ENCODE measurements around the gene ZNF217. TPM values are rescaled to one million over a fixed set of nuclear protein-coding genes. Genes with fewer than 3 reads are reported as not detected.
"Not testable (repeated sequence)": the region's sequence is repeated elsewhere in the genome, so short reads cannot be mapped to it uniquely, and the experiment has no call there.

The ZNF217 gene
- polyA plus RNA-seq, 2 of the 4 experiments (the other 2 are of a cell fraction) = 22.2 to 30.5 TPM

DNA sequence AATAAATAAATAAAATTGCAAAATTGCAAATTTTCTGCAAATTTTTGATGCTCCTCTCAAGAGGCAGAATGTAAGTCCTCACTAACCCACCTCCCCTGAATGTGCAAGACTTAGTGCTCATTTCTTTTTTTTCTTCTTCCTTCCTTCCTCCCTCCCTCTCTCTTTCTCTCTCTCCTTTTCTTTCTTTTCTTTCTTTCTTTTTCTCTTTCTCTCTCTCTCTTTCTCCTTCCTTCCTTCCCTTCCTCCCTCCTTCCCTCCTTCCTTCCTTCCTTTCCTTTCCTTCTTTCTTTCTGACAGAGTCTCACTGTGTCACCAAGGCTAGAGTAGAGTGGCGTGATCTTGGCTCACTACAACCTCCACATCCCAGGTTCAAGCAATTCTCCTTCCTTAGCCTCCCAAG, 60.1 kb downstream of the ZNF217 start:
- Histone ChIP-seq H3K4me2 (no peak overlapping the region), H3K9me3 (no peaks in the 10 kb centered on the region), H3K4me1 (no peaks in the 10 kb centered on the region), H3K27ac (no peak overlapping the region), H3K4me3 (no peak overlapping the region)
- CTCF ChIA-PET = interaction anchor here (1.0 kb wide), 1 partner anchor 16 kb away, joined by 3 read pairs; no protein-coding TSS in a partner anchor
- FAIRE-seq = no peak
- TF ChIP-seq PHF8 (IDR thresholded peaks at IDR 0.05; ENCODE audit: borderline replicate concordance, low read depth) (no peak), BHLHE40 (IDR thresholded peaks at IDR 0.05; ENCODE audit: low read depth, low read length) (no peak), RFX5 (IDR thresholded peaks at IDR 0.05) (no peak), POLR2A (IDR thresholded peaks at IDR 0.05; ENCODE audit: low read length) (no peak), EHF (CRISPR knock-in tag; IDR thresholded peaks at IDR 0.05) (no peak), PBX3 (IDR thresholded peaks at IDR 0.05) (no peak), KDM5A (IDR thresholded peaks at IDR 0.05) (no peak), MAZ (IDR thresholded peaks at IDR 0.05; ENCODE audit: borderline replicate concordance, low read depth, low read length) (no peak)
- TF ChIP-seq, protein P1, sequence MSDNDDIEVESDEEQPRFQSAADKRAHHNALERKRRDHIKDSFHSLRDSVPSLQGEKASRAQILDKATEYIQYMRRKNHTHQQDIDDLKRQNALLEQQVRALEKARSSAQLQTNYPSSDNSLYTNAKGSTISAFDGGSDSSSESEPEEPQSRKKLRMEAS (IDR thresholded peaks at IDR 0.05) = no peak
- no peak for ATAC-seq
- DNase-seq (ENCODE audit: low read depth in 1 of 2, low spot score in 1 of 2) = no peak
- WGBS (ENCODE audit: missing lambda C conversion rate) = 36% methylated on average over 1 of the region's 1 CpG
- POLR2A ChIA-PET = no interaction called here

GRCh38 chr20:53532654-53533312, 60.9 kb downstream of the ZNF217 start:
- POLR2A ChIA-PET = interaction anchor here (0.7 kb wide), 1 partner anchor 21 kb away, joined by 5 read pairs; no protein-coding TSS in a partner anchor
- H3K27ac ChIP-seq; DNase-seq (ENCODE audit: low read depth in 1 of 2, low spot score in 1 of 2); FAIRE-seq; ATAC-seq; H3K4me2 ChIP-seq; H3K9me3 ChIP-seq; H3K4me3 ChIP-seq; H3K4me1 ChIP-seq: not testable (repeated sequence)
- CTCF ChIA-PET = interaction anchor here (1.0 kb wide), 1 partner anchor 17 kb away, joined by 3 read pairs; no protein-coding TSS in a partner anchor
- WGBS (ENCODE audit: missing lambda C conversion rate) = 64% methylated on average over 6 of the region's 6 CpGs

- no peak overlapping the region for H3K4me3 ChIP-seq
- WGBS (ENCODE audit: missing lambda C conversion rate) = 58% methylated on average over 2 of the region's 2 CpGs
- TF ChIP-seq BCL3 (IDR thresholded peaks at IDR 0.05) (no peak), HOXB5 (CRISPR knock-in tag; IDR thresholded peaks at IDR 0.05) (no peak), ZNF302 (CRISPR knock-in tag; IDR thresholded peaks at IDR 0.05) (no peak), CBX8 (IDR thresholded peaks at IDR 0.05) (no peak), FOSB (CRISPR knock-in tag; IDR thresholded peaks at IDR 0.05) (no peak), KDM5A (IDR thresholded peaks at IDR 0.05) (no peak), MAFK (IDR thresholded peaks at IDR 0.05; ENCODE audit: partially characterized antibody) (no peak), SMC3 (IDR thresholded peaks at IDR 0.05) (no peak), E2F6 (IDR thresholded peaks at IDR 0.05; ENCODE audit: borderline replicate concordance, low read depth) (no peak), ESRRA (IDR thresholded peaks at IDR 0.05; ENCODE audit: borderline replicate concordance, low read length) (no peak), EP300 (IDR thresholded peaks at IDR 0.05) (no peak), RARB (CRISPR knock-in tag; IDR thresholded peaks at IDR 0.05) (no peak), EHMT2 (IDR thresholded peaks at IDR 0.05; ENCODE audit: low read depth) (no peak)
- TF ChIP-seq, protein P1 (IDR thresholded peaks at IDR 0.05) = no peak
- TF ChIP-seq, protein P2, sequence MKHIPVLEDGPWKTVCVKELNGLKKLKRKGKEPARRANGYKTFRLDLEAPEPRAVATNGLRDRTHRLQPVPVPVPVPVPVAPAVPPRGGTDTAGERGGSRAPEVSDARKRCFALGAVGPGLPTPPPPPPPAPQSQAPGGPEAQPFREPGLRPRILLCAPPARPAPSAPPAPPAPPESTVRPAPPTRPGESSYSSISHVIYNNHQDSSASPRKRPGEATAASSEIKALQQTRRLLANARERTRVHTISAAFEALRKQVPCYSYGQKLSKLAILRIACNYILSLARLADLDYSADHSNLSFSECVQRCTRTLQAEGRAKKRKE (CRISPR knock-in tag; IDR thresholded peaks at IDR 0.05; ENCODE audit: low read depth) = no peak
- no peaks in the 10 kb centered on the region for H3K9me3 ChIP-seq
- FAIRE-seq (no peak), DNase-seq (ENCODE audit: low read depth in 1 of 2, low spot score in 1 of 2) (no peak), ATAC-seq (no peak)
- H3K4me2 ChIP-seq = no peak overlapping the region
- POLR2A ChIA-PET = no interaction called here
- no peak overlapping the region for H3K27ac ChIP-seq
- H3K4me1 ChIP-seq = no peaks in the 10 kb centered on the region
- CTCF ChIA-PET = interaction anchor here (0.9 to 1.6 kb wide), 2 partner anchors 11 to 17 kb away, joined by 3 to 5 read pairs; no protein-coding TSS in a partner anchor
Measured at GRCh38 chr20:53530440-53530839, 63.2 kb downstream of the ZNF217 start.

Measured in A549 (cell line).